NT2/D1 (cell line): Measurements from ENCODE around the gene MAEL.

Source experiments
- SUZ12 ChIP-seq: IDR thresholded peaks from 2 replicates; pipeline ENCODE4 v1.6.1; 2011; ENCODE audit not compliant: insufficient read length, insufficient read depth; ENCODE audit errors: extremely low read depth
- YY1 ChIP-seq: IDR thresholded peaks from 2 replicates; pipeline ENCODE4 v1.6.1; 2011; ENCODE audit not compliant: insufficient read length, insufficient read depth
- ZNF274 ChIP-seq: IDR thresholded peaks from 2 replicates; pipeline ENCODE4 v1.6.1; 2011; ENCODE audit warnings: mild to moderate bottlenecking, low read depth, low read length

- TF ChIP-seq YY1 (no peak), ZNF274 (no peak), SUZ12 (no peak)
Measured at GRCh38 chr1:167067904-167068303, 78.8 kb downstream of the MAEL start.
